HG02852 (cell line): ENCODE results near the gene RUVBL2.
A peak's percentile ranks its signal among the peaks of the same experiment; 100 is the strongest.

Experiments used
- ATAC-seq: cut with Tn5 transposase; IDR thresholded peaks from one replicate; pipeline ENCODE4 v1.9.1; 2021; ENCODE audit warnings: mild to moderate bottlenecking, moderate library complexity; ENCODE audit not compliant: unreplicated experiment

RUVBL2 gene

GRCh38 chr19:48963371-48964204, 30.1 kb upstream of the RUVBL2 start:
- no peak for ATAC-seq

GRCh38 chr19:48964205-48965039, 29.3 kb upstream of the RUVBL2 start:
- no peak for ATAC-seq

- peak; percentile 54 for ATAC-seq
Observed at GRCh38 chr19:48965040-48965805, 28.5 kb upstream of the RUVBL2 start, which contains the start of gene FTL. FTL (plus strand) TSS chr19:48965309; CDS start chr19:48965508, 199 bp downstream.

- peak; percentile 27 for ATAC-seq
Observed at GRCh38 chr19:48965806-48966540, 27.7 kb upstream of the RUVBL2 start.

GRCh38 chr19:48966541-48967345, 26.9 kb upstream of the RUVBL2 start:
- no peak for ATAC-seq

GRCh38 chr19:48967346-48968178, 26.1 kb upstream of the RUVBL2 start:
- ATAC-seq: no peak

- no peak for ATAC-seq
Observed at GRCh38 chr19:48968179-48968661, 25.5 kb upstream of the RUVBL2 start.

GRCh38 chr19:48968813-48969218, 24.9 kb upstream of the RUVBL2 start:
- ATAC-seq: no peak

GRCh38 chr19:48969276-48970138, 24.2 kb upstream of the RUVBL2 start:
- no peak for ATAC-seq

GRCh38 chr19:48970139-48970766, 23.4 kb upstream of the RUVBL2 start:
- no peak for ATAC-seq

- no peak for ATAC-seq
Observed at GRCh38 chr19:48970923-48971395, 22.7 kb upstream of the RUVBL2 start.

- ATAC-seq: no peak
Observed at GRCh38 chr19:48975947-48976847, 17.5 kb upstream of the RUVBL2 start.

- no peak for ATAC-seq
Observed at GRCh38 chr19:48977061-48977460, 16.6 kb upstream of the RUVBL2 start.

- ATAC-seq: no peak
Observed at GRCh38 chr19:48982280-48982679, 11.4 kb upstream of the RUVBL2 start.

GRCh38 chr19:48985711-48986110, 8.0 kb upstream of the RUVBL2 start:
- no peak for ATAC-seq

GRCh38 chr19:48986211-48986610, 7.5 kb upstream of the RUVBL2 start:
- no peak for ATAC-seq
